ENCODE results near the gene EPHB2. TPM values are rescaled to one million over a fixed set of nuclear protein-coding genes. Genes with fewer than 3 reads are reported as not detected.

The EPHB2 gene
- total and polyA plus RNA-seq, 12 donors: 0.15 to 5.0 (median 0.85) TPM

DNA sequence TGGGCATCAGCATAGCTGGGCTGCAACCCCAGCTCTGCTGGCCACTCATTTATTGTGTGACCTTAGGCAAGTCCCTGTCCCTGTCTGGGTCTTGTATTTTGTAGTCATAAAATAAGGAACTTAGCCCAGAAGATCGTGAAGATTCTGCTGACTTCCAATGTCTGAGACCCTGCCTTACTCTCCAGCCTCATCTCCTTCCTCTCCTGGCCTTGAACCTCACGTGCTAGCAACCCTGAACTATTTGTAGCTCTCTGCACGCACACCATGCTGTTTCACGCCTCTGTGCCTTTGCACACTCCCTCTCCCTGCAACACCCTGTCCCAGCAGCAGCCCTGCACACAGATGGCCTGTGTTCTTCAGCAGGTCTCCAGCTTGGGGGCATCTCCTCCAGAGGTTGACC lies 140.9 kb downstream of the EPHB2 start:
- H3K27me3 ChIP-seq: no peaks in the 10 kb centered on the region
- peak overlapping the region in 1 of 10 donors; percentile 62 for H3K27ac ChIP-seq
- H3K9me3 ChIP-seq: peaks cover 0 to 5% (median 0%) of the 10 kb centered on the region in 11 donors
- no peak overlapping the region for H3K4me3 ChIP-seq
- 83 to 92% methylated on average over 4 of the region's 4 CpGs for WGBS, 2 donors
- peaks cover 0 to 19% (median 0%) of the 10 kb centered on the region in 9 donors for H3K4me1 ChIP-seq
- ATAC-seq (peak in 6 of 8 donors; percentile 17 to 53 (median 34)), DNase-seq (no peak)
- H3K36me3 ChIP-seq: no peaks in the 10 kb centered on the region
- TF ChIP-seq, protein P1, sequence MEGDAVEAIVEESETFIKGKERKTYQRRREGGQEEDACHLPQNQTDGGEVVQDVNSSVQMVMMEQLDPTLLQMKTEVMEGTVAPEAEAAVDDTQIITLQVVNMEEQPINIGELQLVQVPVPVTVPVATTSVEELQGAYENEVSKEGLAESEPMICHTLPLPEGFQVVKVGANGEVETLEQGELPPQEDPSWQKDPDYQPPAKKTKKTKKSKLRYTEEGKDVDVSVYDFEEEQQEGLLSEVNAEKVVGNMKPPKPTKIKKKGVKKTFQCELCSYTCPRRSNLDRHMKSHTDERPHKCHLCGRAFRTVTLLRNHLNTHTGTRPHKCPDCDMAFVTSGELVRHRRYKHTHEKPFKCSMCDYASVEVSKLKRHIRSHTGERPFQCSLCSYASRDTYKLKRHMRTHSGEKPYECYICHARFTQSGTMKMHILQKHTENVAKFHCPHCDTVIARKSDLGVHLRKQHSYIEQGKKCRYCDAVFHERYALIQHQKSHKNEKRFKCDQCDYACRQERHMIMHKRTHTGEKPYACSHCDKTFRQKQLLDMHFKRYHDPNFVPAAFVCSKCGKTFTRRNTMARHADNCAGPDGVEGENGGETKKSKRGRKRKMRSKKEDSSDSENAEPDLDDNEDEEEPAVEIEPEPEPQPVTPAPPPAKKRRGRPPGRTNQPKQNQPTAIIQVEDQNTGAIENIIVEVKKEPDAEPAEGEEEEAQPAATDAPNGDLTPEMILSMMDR (IDR thresholded peaks at IDR 0.05): no peak
- intact Hi-C loops (cut with DNase I): no loop called here

DNA sequence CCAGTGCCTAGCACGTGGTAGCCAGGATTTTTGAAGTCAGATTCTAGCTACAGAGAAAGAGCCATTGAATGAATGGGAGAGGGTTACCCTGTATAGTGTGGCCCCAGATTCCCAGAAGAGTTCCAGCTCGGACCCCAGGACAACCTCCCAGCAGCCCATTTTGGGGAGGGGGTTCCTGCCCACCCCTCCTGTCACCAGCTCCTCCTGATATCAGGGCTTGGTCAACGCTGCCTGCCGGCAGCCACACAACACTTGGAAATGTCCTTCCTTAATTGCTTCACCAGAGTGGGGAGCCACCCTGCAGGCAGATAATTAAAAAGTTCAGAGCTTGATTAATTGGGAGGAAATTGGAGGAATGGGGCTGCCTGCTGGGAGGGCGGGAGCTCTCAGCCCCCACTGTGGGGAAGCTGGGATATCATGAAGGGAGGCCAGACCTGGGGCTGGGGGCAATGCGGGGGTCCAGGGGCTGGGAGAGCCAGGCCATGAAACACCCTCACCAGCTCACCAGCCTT lies 141.6 kb downstream of the EPHB2 start:
- ATAC-seq (no peak), DNase-seq (no peak)
- intact Hi-C loops (cut with DNase I): no loop called here
- 79 to 91% methylated on average over 6 of the region's 6 CpGs for WGBS, 2 donors
- no peak overlapping the region for H3K27ac ChIP-seq
- no peaks in the 10 kb centered on the region for H3K36me3 ChIP-seq
- H3K4me3 ChIP-seq: no peak overlapping the region
- H3K9me3 ChIP-seq: peaks cover 0 to 5% (median 0%) of the 10 kb centered on the region in 11 donors
- TF ChIP-seq, protein P1 (IDR thresholded peaks at IDR 0.05): no peak
- peaks cover 0 to 19% (median 0%) of the 10 kb centered on the region in 9 donors for H3K4me1 ChIP-seq
- H3K27me3 ChIP-seq: no peaks in the 10 kb centered on the region

DNA sequence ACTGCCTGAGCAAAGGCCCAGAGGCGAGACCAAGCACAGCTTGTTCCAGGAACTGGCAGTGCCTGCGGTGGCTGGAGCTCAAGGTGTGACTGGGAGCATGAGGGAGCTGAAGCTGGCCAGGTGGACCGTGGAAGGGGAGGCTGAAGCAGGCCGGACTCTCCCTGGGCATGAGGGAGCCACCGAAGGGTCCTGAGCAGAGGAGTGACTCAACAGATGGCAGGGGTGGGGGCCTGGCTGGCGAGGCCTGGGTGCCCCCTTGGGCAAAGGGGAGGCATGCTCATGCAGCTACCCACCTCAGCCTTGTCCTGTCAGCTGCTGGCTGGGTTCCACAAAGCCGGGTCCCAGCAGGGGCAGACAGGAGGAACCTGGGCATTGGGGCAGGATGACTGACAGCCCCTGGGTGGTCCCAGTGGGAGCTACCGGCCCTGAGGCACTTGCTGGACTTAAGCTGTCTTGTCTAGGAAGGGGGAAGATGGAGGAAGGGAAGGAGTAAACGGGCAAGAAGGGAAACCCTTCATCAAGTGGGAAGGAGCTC lies 143.1 kb downstream of the EPHB2 start:
- Histone ChIP-seq H3K4me3 (no peak overlapping the region), H3K36me3 (no peaks in the 10 kb centered on the region), H3K4me1 (peaks cover 0 to 19% (median 0%) of the 10 kb centered on the region in 9 donors), H3K27me3 (no peaks in the 10 kb centered on the region), H3K9me3 (no peaks in the 10 kb centered on the region), H3K27ac (no peak overlapping the region)
- ATAC-seq (no peak), DNase-seq (no peak)
- intact Hi-C loops (cut with DNase I): no loop called here
- TF ChIP-seq, protein P1 (IDR thresholded peaks at IDR 0.05): no peak
- WGBS, 2 donors: 81 to 87% methylated on average over 9 of the region's 9 CpGs

GRCh38 chr1:22854688-22855565 lies 144.3 kb downstream of the EPHB2 start:
- no peaks in the 10 kb centered on the region for H3K27me3 ChIP-seq
- no peak for ATAC-seq
- no peak overlapping the region for H3K4me3 ChIP-seq
- no peaks in the 10 kb centered on the region for H3K36me3 ChIP-seq
- 76 to 78% methylated on average over 6 of the region's 6 CpGs for WGBS, 2 donors
- H3K4me1 ChIP-seq: peaks cover 0 to 19% (median 0%) of the 10 kb centered on the region in 9 donors
- intact Hi-C loops (cut with DNase I): no loop called here
- H3K27ac ChIP-seq: no peak overlapping the region
- H3K9me3 ChIP-seq: no peaks in the 10 kb centered on the region
- TF ChIP-seq, protein P1 (IDR thresholded peaks at IDR 0.05): no peak
- DNase-seq: no peak
